LHCN-M2 (cell line): Measurements from ENCODE around the gene P2RY14. TPM values are rescaled to one million over a fixed set of nuclear protein-coding genes. Genes with fewer than 3 reads are reported as not detected.

ENCODE experiments used
- DNase-seq: peaks from one replicate; pipeline ENCODE4 v3.0.0-alpha.2; 2012; ENCODE audit warnings: low read depth
- total RNA-seq: library from RNA; depleted of rRNA; stranded (reverse); fragments of >200 nt; gene quantifications from 2 replicates; pipeline ENCODE4 v1.2.3, GENCODE V29; 2014

P2RY14 gene
- total RNA-seq, 1 experiment from 2014 or later: not detected

GRCh38 chr3:151216641-151217607 lies 61.4 kb downstream of the P2RY14 start:
- DNase-seq: no peak

GRCh38 chr3:151214459-151214858 lies 63.9 kb downstream of the P2RY14 start:
- DNase-seq: no peak

- no peak for DNase-seq
Measured at GRCh38 chr3:151213881-151214280, 64.5 kb downstream of the P2RY14 start.

GRCh38 chr3:151213151-151213550 lies 65.2 kb downstream of the P2RY14 start:
- DNase-seq: no peak

GRCh38 chr3:151210676-151211381 lies 67.5 kb downstream of the P2RY14 start:
- DNase-seq: no peak

GRCh38 chr3:151209654-151210053 lies 68.7 kb downstream of the P2RY14 start:
- no peak for DNase-seq

DNA sequence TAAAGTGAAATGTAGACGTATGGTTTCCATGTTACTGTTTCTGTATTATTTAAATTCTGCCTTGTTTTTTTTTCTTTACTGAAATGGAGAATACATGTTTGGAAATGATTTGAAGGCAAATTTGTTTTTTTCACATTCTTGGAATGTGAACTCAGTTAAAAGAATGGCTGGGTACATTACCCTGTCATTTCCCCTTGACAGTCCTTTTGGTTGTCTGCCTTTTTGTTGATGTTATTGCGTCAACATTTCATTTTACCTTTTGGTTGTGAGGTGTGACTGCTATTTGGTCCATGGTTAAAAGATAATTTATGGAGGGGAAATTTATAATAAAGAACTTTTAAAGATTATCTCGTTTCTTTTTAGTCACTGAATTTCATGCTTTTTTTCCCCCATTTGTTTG lies 72.1 kb downstream of the P2RY14 start:
- no peak for DNase-seq

DNA sequence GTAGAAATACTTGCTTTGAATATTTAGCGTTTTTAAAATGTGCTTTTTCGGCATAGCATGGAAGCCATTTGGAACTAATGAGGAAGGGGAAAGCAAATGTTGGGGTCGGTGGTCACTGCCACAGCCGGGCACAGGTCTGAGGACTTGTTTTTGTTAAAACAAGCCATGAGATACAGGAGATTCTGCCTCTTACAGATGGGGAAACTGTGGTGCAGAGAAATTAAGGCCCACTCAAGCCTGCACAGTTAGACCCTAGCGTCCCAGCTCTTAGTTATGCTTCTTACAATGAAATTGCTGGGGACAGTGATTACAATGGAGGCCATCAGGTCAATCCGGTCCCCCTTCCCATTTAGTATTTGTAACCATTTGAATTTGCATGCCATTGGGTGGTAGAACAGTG lies 72.9 kb downstream of the P2RY14 start:
- no peak for DNase-seq

DNA sequence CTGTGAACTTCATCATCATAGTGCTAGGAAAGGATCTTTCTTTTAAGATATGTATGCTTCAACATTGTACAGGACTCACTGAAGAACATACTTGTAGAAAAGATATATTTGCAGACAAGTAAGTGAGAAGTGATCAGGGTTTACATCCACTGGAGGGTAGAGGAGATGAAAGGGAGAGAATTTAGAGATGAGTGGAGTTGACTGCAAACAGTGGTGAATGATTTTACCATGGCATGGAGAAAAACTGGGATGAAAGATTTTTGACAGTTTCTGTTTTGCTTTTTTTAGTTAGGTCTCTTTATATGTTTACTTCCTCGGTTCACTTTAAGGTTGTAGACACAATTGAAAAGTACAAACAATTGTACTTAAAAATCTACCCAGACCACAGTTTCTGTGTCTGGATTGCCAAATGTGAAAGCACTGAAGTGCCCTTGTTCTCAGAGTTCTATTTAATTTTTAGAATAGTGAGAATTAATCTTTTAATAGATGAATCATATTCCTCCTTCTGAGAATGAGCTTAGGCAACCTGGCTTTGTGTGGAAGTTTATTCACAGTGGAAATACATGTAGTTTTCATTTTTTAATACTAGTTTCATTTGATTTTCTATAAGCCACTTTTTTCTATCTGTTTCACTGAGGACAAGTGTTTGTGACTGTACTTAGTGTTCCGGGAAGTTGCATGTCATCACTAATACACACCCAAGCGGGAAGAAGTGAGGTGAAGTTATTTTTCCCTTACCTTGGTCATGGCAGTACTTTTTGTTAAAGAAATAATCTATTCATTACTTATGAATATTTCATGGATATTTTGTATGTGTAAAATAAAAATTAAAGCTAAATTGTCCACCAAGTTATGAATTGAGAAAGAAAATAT lies 73.6 kb downstream of the P2RY14 start:
- DNase-seq: no peak

DNA sequence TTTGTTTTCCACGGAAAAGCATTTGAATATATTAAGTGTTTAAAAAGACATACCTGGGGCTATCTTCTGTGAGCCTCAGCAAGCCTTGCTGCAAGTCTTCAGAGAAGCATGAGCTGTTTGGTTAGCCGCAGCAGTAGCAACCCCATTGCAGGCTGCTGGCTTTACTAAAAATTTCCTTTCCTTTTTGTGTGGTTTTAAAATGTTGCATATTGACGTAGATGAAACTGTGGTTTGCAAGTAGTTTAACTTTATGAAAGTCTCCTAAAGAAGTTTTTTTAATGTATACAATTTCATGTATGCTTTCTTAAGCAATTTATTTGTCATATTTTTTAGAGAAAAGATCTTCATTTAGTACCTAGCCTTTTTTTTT lies 75.3 kb downstream of the P2RY14 start, which contains the start of gene GPR171:
Gene GPR171, minus strand, starts transcription at position 166 of the 370 bp plus-strand sequence. CDS start 3,830 bp downstream, outside the sequence.
- no peak for DNase-seq

DNA sequence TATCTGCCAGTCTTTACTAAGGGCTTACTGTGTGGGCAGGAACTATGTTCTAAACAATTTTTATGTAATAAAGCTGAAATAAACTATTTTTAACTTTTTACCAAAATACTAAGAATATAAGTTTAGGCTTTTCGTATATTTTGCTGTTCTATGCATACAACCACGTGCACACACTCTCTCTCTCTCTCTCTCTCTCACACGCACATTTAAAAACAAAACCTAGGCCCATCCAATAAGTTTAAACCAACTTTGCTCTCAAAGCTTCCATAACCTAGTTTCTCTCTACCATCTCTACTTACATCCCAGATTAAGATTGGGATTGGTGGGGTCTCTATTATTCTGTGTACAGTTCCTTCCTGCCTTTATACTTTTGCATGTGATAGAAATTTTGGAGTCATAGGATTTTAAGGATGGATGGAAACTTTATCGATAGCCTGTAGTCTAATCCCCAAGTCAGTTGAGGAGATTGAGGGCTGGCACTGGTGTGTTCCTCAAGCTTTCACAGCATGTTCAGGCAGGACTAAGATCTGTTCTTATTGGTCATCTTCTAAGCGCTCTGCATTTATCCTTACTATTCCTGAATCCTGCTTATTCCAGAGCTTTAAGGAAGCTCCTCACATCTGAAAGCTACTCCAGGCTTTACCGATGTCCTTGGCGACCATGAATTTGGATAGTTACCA lies 77.2 kb downstream of the P2RY14 start:
- DNase-seq: no peak

DNA sequence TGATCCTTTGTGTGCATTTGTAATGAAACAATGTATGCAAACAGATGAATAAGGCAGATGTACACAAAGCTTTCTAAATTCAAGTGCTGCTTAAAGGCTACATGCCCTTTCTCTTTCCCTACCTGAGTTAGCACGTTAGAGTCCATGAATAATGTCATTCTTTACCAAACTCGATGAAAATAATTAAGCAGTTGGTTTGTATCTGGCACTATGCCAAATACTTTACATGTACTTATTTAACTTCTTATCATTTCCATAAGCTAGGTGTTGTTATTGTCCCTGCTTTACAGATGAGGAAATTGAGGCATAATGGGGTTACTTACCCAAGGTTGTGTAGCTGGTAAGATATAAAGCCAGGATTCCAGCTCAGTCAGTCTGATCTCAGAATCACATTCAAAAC lies 77.8 kb downstream of the P2RY14 start:
- DNase-seq: no peak

DNA sequence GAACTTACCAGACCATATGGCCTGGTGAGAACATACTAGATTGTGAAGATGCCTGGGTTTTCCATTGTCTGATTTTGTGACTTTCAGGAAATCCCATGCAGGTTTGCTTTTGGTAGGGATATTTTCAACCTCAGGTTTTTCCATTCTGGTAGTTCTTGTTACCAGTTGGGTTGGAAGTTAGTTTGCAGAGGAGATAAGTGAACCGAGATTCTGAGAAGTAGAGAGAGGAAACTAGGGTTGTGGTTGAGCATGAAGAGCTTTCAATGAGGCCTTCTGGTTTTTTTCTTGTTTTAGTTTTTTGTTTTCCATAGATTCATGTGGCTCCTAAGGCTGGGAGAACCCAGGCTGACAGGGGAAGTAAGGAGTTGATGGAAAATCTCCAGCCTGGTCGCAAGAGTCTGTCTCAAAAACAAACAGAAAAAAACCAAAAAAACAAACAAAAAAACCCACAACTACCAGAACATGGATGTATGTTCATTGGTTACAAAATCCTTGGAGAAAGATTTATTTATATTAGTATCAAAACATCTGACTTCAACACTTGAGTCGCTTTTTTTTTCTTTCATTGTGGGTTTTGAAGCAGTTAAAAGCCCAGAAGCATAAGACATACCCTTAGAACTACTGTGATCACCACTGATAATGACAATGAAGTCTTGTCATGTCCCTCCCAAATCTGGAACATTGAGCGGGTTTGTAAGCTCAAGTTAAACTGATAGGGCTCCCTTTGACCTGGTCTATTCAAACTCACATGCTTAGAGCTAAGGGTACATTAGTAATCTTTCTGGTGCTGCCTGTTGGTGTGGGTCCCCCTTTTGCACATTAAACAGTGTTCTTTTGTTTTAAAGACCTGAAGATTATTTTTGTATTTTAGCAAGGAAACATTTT lies 78.5 kb downstream of the P2RY14 start:
- no peak for DNase-seq

GRCh38 chr3:151198849-151199248 lies 79.5 kb downstream of the P2RY14 start:
- no peak for DNase-seq

- no peak for DNase-seq
Measured at GRCh38 chr3:151197981-151198767, 80.2 kb downstream of the P2RY14 start.

GRCh38 chr3:151197228-151197627 lies 81.1 kb downstream of the P2RY14 start:
- DNase-seq: no peak

- DNase-seq: no peak
Measured at GRCh38 chr3:151196434-151196833, 81.9 kb downstream of the P2RY14 start.

GRCh38 chr3:151195826-151196225 lies 82.5 kb downstream of the P2RY14 start:
- no peak for DNase-seq

DNA sequence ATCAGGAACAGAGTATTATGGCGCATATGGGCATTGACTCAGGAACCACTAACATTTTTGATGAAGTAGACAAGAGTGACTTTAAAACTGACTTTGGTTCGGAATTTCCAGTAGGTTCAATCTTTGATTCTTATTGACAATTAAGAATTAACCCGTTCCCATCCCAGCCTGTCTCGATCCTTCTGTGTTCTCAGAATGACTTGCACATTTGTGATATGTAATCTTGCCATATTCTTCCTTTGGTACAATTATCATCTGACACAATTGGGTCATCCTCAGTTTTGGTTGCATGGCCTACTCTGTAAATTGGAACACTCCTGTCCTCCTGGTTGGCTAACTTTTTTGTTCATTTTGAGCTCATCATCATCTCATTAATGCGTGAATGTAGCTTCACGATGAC lies 85.8 kb downstream of the P2RY14 start:
- no peak for DNase-seq
